Endothelial cell of umbilical vein (primary cell): ENCODE measurements around the gene ME3. TPM values are rescaled to one million over a fixed set of nuclear protein-coding genes. Genes with fewer than 3 reads are reported as not detected.

ENCODE experiments used
- BruUV-seq: library from RNA; stranded (reverse); fragments of 400-500 nt; replicated peaks from 2 replicates; lab custom pipeline; 2021; lab: Mats Ljungman, UMichigan
- CTCF ChIA-PET: fragments of 300-600, 350-600 bp; sonication (Branson Sonifier 250); formaldehyde crosslinking; loops from one replicate; lab custom pipeline; 2021; ENCODE audit warnings: antibody characterized with exemption, inconsistent platforms; lab: Charles Lee
- POLR2A ChIA-PET: fragments of 300-600, 350-600 bp; sonication (Branson Sonifier 250); formaldehyde crosslinking; loops from one replicate; lab custom pipeline; 2021; ENCODE audit warnings: antibody characterized with exemption, inconsistent platforms; lab: Charles Lee
- DNase-seq: peaks from one replicate; pipeline ENCODE4 v3.0.0-alpha.2; 2011; ENCODE audit warnings: low read depth, low spot score
- FAIRE-seq: peaks from 2 replicates; lab custom pipeline; 2011; peaks lifted over from hg19 to GRCh38; lab: Jason Lieb, UNC
- H2AFZ ChIP-seq: 2 replicates; pipeline ENCODE4 v1.6.0; 2012; ENCODE audit warnings: low read depth, low read length, control low read depth, inconsistent platforms
- H3K27ac ChIP-seq: 2 replicates; pipeline ENCODE4 v1.5.1; 2011; ENCODE audit warnings: low read depth, mild to moderate bottlenecking, control low read depth, low read length, moderate library complexity; ENCODE audit not compliant: insufficient read depth
- H3K27me3 ChIP-seq, 2 experiments: 2 replicates each; pipeline versions ENCODE4 v1.6.0 to v1.6.1; 2011; ENCODE audit warnings: low read length in 2 of 2, mixed read lengths in 1 of 2; ENCODE audit not compliant: control insufficient read depth in 2 of 2, insufficient read depth in 2 of 2
- H3K36me3 ChIP-seq, 2 experiments: 2 replicates in 1 of 2; 3 replicates in 1 of 2; pipeline ENCODE4 v1.5.1; 2011; ENCODE audit warnings: low read length in 2 of 2, mild to moderate bottlenecking in 1 of 2, moderate library complexity in 1 of 2; ENCODE audit not compliant: control insufficient read depth in 2 of 2, insufficient read depth in 2 of 2; ENCODE audit errors: extremely low read depth in 1 of 2
- H3K4me1 ChIP-seq: 3 replicates; pipeline ENCODE4 v1.5.1; 2011; ENCODE audit warnings: mild to moderate bottlenecking, low read length; ENCODE audit not compliant: control insufficient read depth, insufficient read depth; ENCODE audit errors: extremely low read depth
- H3K4me2 ChIP-seq: 2 replicates; pipeline ENCODE4 v1.6.1; 2011; ENCODE audit warnings: low read length, control low read depth, mixed read lengths; ENCODE audit not compliant: insufficient read depth
- H3K4me3 ChIP-seq, 3 experiments: fragments of 200-600 bp in 1 of 3; sonication (generic), shearing (Covaris generic) in 1 of 3; replicated peaks in 1 of 3; 2 replicates each; pipeline ENCODE4 v1.5.1; 2011 to 2016; ENCODE audit warnings: control low read depth in 3 of 3, low read length in 3 of 3, mild to moderate bottlenecking in 2 of 3, inconsistent platforms in 1 of 3, low read depth in 1 of 3, moderate library complexity in 1 of 3; ENCODE audit not compliant: insufficient read depth in 1 of 3
- H3K79me2 ChIP-seq: 2 replicates; pipeline ENCODE4 v1.6.0; 2012; ENCODE audit warnings: low read length, inconsistent platforms; ENCODE audit not compliant: control insufficient read depth, insufficient read depth
- H3K9ac ChIP-seq: replicated peaks from 2 replicates; pipeline ENCODE3; 2011; ENCODE audit warnings: low read length, control low read depth; ENCODE audit not compliant: insufficient read depth; ENCODE audit errors: extremely low read depth
- H3K9me1 ChIP-seq: replicated peaks from 3 replicates; pipeline ENCODE4 v1.6.0; 2011; ENCODE audit warnings: mild to moderate bottlenecking, low read length; ENCODE audit not compliant: control insufficient read depth, insufficient read depth; ENCODE audit errors: extremely low read depth
- H3K9me3 ChIP-seq: replicated peaks from 2 replicates; pipeline ENCODE4 v1.5.1; 2012; ENCODE audit warnings: low read length, inconsistent platforms; ENCODE audit not compliant: control insufficient read depth, insufficient read depth
- H4K20me1 ChIP-seq: replicated peaks from 2 replicates; pipeline ENCODE3; 2011; ENCODE audit warnings: mild to moderate bottlenecking, low read length; ENCODE audit not compliant: control insufficient read depth, insufficient read depth; ENCODE audit errors: extremely low read depth
- CTCF ChIP-seq, 2 donors: IDR thresholded peaks; 1 replicate in 1 of 2; 2 replicates in 1 of 2; pipeline ENCODE4 v1.5.1; 2011; ENCODE audit warnings: low read length in 2 of 2, mild to moderate bottlenecking in 2 of 2, moderate library complexity in 2 of 2, control low read depth in 1 of 2, inconsistent platforms in 1 of 2, low read depth in 1 of 2; ENCODE audit not compliant: insufficient read depth in 1 of 2; ENCODE audit errors: extremely low read depth in 1 of 2
- EZH2 ChIP-seq: IDR thresholded peaks from 2 replicates; pipeline ENCODE4 v1.6.1; 2012; ENCODE audit warnings: borderline replicate concordance, low read depth, mild to moderate bottlenecking, moderate library complexity, low read length, inconsistent platforms; ENCODE audit not compliant: severe bottlenecking
- FOS ChIP-seq: IDR thresholded peaks from 2 replicates; pipeline ENCODE4 v1.6.1; 2011; ENCODE audit warnings: mild to moderate bottlenecking, low read length, moderate library complexity, borderline replicate concordance; ENCODE audit not compliant: insufficient read depth
- GATA2 ChIP-seq: IDR thresholded peaks from 2 replicates; pipeline ENCODE4 v1.7.0; 2011; ENCODE audit warnings: low read depth, mild to moderate bottlenecking, moderate library complexity, mixed read lengths, low read length; ENCODE audit not compliant: insufficient read length, insufficient read depth
- JUN ChIP-seq: IDR thresholded peaks from 2 replicates; pipeline ENCODE4 v1.6.1; 2011; ENCODE audit warnings: borderline replicate concordance, low read depth; ENCODE audit not compliant: insufficient read length, insufficient read depth
- POLR2AphosphoS5 ChIP-seq: IDR thresholded peaks from 2 replicates; pipeline ENCODE4 v1.6.1; 2012; ENCODE audit warnings: low read depth, mild to moderate bottlenecking, control low read depth, low read length, moderate library complexity; ENCODE audit not compliant: insufficient read depth
- dilution Hi-C: fragments of 300-500 bp; cut with MboI; formaldehyde crosslinking; loops from one replicate; pipeline ENCODE4 v1.15.0; 2019; ENCODE audit warnings: low sequenced_read_pairs; ENCODE audit not compliant: extremely low pct_ligation_motif_present
- intact Hi-C: fragments of 100-400 bp; cut with micrococcal nuclease; formaldehyde crosslinking; loops from one replicate; pipeline ENCODE4 v1.10.0; 2022
- polyA plus RNA-seq, 4 experiments: library from polyadenylated mRNA; depleted of rRNA in 3 of 4; stranded (reverse) in 3 of 4; unstranded in 1 of 4; fragments of >200 nt; gene quantifications; 2 replicates each; pipeline versions ENCODE4 v1.2.1 to v1.2.3, GENCODE V29; 2011 to 2012; ENCODE audit warnings: missing spikeins in 1 of 4
- total RNA-seq: library from RNA; stranded (reverse); gene quantifications from 2 replicates; pipeline ENCODE4 v1.2.3, GENCODE V29; 2021

The ME3 gene
- total and polyA plus RNA-seq, 2 donors (not counting 3 experiments of a cell fraction or from before 2014, with no cell fraction given), result 26.9 to 30.4 TPM

- H3K27ac ChIP-seq, result no peak overlapping the region
- no peak overlapping the region for H3K4me2 ChIP-seq
- TF ChIP-seq CTCF (IDR thresholded peaks at IDR 0.05; ENCODE audit: extremely low read depth in 1 of 2, insufficient read depth in 1 of 2, low read depth in 1 of 2, low read length in 2 of 2), result no peak
- TF ChIP-seq EZH2, result no peak
- TF ChIP-seq JUN, result no peak
- no peak for TF ChIP-seq FOS
- no peak for TF ChIP-seq POLR2AphosphoS5
- no peak for TF ChIP-seq GATA2
- no peak for DNase-seq
- no peak overlapping the region for H3K9ac ChIP-seq
- H3K36me3 ChIP-seq, result no peaks in the 10 kb centered on the region
- FAIRE-seq, result no peak
- no peaks in the 10 kb centered on the region for H3K27me3 ChIP-seq
- dilution Hi-C loops (no loop called here), intact Hi-C loops (loop anchor here (2.0 kb wide), 1 partner anchor 86 kb away; no protein-coding TSS in a partner anchor)
- CTCF ChIA-PET, result interaction anchor here (1.0 to 1.2 kb wide), 4 partner anchors 11 to 111 kb away, joined by 3 to 5 read pairs (median 4); no protein-coding TSS in a partner anchor
- no peak overlapping the region for H2AFZ ChIP-seq
- no peaks in the 10 kb centered on the region for H4K20me1 ChIP-seq
- H3K79me2 ChIP-seq, result no peaks in the 10 kb centered on the region
- POLR2A ChIA-PET, result no interaction called here
- no peaks in the 10 kb centered on the region for H3K9me3 ChIP-seq
- peaks cover 29% of the 10 kb centered on the region for H3K4me1 ChIP-seq
- no peak overlapping the region for H3K4me3 ChIP-seq
- H3K9me1 ChIP-seq, result no peaks in the 10 kb centered on the region
- no TSS peak for BruUV-seq
These were observed 102.0 kb downstream of the ME3 start for GRCh38 chr11:86570451-86570850.
